ENCODE measurements around the gene SEMA6D.
A peak's percentile ranks its signal among the peaks of the same experiment; 100 is the strongest.
"Not testable (repeated sequence)": the region's sequence is repeated elsewhere in the genome, so short reads cannot be mapped to it uniquely, and the experiment has no call there.

Gene SEMA6D

DNA sequence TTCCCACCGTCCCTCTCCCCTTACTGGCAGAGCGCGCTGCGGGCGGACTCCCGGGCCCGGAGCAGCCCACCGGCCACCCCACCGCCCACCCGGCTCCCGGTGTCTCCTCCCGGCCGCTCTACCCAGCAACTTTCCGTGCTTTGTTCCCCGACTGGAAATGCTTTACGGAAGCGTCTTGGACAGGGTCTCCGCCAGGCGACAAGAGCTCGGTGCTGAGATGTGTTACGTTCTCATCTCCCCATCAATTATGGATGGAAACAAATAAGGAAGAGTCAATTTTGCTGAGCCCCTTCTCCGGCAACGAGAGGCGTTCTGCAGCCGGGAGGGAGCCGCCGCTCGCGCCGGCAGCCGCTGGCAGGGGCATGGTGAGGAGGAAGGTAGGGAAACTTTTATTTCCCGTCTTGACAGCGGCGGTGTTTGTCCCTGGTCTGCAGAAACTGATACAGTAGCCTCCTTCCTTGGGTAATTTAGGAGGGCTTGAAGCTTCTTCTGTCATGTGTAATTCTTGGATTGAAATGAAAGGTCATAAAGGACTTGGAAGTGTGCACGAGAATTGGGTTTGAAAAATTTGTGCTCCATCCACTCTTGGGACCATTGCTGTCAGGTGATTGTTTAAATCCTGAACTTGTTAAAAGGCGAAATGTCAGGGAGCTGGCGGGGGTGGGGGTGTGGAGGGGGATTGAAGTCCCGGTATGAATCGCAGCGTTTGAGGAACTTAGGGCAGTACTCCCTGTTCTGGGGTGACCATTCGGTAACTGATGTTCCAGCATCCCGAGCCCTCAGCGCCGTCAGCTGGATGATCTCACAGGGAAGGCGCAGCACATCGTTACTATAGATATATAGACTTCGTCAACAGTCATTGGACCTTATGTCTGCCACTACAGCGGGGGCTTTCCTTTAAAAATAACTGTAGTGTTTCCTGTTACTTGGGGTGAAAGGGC is 1.5 kb downstream of the SEMA6D start:
- peak; percentile 55 for DNase-seq (ENCODE audit: low spot score)

GRCh38 chr15:47719730-47720129 is 2.4 kb downstream of the SEMA6D start:
- no peak for DNase-seq (ENCODE audit: low spot score)

GRCh38 chr15:47720555-47720954 is 3.2 kb downstream of the SEMA6D start:
- DNase-seq (ENCODE audit: low spot score) = no peak

DNA sequence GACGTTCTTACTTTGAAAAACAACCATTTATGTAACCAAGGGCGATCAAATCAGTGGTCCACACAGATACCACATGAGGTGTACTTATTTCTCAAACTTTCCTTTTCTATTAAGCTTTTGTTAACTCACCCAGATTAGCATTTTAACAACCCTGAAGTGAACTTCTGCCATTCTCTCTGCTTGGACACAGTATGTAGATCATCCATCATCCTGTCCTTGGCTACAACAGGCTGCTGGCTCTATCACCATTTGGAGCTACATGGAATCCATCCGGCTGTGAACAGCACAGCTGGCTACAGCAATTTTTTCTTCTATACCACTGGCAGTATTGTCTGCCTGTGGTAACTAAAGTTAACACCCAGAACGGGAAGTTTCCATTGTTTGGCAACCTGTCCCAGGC is 4.4 kb downstream of the SEMA6D start:
- no peak for DNase-seq (ENCODE audit: low spot score)

GRCh38 chr15:47724346-47724745 is 7.0 kb downstream of the SEMA6D start:
- no peak for DNase-seq (ENCODE audit: low spot score)

GRCh38 chr15:47725051-47725450 is 7.7 kb downstream of the SEMA6D start:
- DNase-seq (ENCODE audit: low spot score) = no peak

DNA sequence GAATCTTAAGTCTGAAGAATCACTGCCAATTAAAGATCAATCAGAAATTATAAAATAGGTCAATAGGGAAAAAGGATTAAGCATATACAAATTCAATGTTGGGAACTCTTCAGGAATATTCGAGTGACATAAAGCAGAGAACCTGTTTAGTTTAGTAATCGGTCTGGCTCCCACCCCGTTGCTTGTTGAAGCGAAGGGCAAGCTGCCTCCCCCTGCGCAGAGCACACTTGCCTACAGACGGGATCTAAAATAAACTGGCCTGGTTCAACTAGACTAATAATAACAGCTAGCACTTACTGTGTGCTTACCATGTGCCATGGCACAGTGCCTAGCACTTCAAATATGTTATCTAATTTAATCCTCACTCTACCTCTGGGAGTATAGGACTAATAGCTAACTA is 8.6 kb downstream of the SEMA6D start:
- no peak for DNase-seq (ENCODE audit: low spot score)

DNA sequence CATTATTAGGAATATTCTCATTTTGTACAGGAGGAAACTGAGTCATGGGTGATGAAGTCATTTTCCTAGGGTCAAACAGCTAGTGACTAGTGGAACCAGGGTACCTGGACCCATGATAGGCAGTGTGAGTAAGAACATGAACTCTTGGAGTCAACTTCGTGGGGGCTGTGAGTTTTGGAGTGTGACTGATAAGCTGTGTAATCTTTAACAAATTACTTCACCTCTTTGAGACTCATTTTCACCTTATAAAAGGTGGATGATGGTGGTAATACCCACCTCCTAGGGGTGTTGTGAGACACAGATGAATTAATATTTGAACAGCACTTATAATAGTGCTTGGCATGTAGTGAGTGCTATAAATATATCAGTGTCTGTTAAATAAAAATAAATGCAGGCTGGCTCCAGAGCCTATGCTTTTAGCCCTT is 9.1 kb downstream of the SEMA6D start:
- DNase-seq (ENCODE audit: low spot score) = no peak

- DNase-seq (ENCODE audit: low spot score) = no peak
These were observed 9.8 kb downstream of the SEMA6D start for GRCh38 chr15:47727137-47727536.

DNA sequence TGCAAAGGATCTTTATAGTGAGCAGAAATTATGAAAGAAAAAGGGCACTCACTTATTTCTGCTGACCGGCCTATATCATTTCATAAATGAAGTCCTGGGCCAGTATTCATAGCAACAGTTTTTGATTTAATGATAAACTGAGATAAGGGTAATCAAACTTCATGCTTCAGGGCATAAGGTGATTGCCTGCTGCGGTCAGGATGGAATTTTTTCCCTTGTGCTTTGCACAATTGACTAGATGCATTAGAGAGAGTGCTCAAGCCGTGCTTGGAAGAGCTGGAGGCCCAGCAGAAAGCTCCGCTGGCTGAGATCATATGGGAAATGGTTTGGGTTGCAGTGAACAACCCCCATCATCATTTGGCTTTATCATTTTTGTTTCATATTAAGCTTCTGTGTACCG is 10.4 kb downstream of the SEMA6D start:
- no peak for DNase-seq (ENCODE audit: low spot score)

- DNase-seq (ENCODE audit: low spot score) = no peak
These were observed 11.1 kb downstream of the SEMA6D start for GRCh38 chr15:47728426-47728825.

DNA sequence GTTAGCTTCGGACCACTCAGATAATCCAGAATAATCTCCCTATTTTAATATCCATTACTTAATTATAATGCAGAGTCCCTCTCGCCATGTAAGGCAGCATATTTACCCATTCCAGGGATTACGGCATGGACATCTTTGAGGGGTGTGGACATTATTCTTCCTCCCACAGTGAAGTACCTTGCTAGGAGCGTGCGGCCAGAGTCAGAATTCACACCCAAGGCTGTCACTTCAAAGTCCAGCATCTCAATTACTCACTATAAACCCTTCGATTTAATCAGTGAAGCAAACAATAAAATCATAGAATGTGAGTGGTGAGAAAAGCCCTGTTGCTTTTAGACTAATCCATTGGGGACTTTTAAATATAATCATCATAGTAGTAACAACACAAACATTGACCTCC is 11.6 kb downstream of the SEMA6D start:
- DNase-seq (ENCODE audit: low spot score) = no peak

DNA sequence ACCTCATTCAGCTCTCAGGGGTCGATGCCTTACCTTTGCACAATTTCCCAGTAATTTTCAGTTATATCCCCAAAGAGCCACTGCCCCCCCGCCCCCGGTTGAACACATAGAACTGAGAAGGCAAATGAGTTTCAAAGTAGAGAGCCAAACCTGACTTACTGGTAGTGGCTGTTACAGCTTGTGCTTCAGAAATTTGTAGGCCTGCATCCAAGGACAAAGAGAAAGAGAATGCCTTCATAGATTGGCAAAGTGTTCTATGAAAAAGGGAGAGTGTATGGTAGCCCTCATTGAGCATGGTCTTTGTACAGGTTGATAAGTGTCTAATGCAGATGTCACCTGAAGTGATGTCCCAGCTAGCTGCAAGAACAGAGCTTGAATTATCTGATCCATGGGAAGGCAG is 13.9 kb downstream of the SEMA6D start:
- no peak for DNase-seq (ENCODE audit: low spot score)

DNA sequence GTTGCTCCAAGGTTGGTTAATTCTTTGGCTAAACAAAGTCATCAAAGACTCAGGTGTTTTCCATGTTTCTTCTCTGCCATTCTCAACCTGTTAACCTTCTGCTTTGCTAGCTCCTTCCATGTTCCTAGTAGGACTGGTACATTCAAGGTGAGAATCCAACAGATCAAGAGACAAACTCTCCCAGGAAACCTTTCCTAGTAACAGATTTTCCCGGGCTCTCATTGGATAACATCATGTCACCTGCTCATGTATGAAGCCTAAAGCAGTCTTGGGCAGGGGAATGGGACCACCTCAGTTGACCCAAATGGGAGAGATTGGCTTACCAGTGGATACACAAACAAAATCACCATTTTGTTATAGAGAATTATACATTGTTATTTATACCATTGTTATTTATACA is 14.9 kb downstream of the SEMA6D start:
- no peak for DNase-seq (ENCODE audit: low spot score)

GRCh38 chr15:47733085-47733484 is 15.8 kb downstream of the SEMA6D start:
- DNase-seq (ENCODE audit: low spot score) = no peak

GRCh38 chr15:47736143-47736786 is 19.0 kb downstream of the SEMA6D start:
- no peak for DNase-seq (ENCODE audit: low spot score)

GRCh38 chr15:47737477-47737876 is 20.2 kb downstream of the SEMA6D start:
- no peak for DNase-seq (ENCODE audit: low spot score)

DNA sequence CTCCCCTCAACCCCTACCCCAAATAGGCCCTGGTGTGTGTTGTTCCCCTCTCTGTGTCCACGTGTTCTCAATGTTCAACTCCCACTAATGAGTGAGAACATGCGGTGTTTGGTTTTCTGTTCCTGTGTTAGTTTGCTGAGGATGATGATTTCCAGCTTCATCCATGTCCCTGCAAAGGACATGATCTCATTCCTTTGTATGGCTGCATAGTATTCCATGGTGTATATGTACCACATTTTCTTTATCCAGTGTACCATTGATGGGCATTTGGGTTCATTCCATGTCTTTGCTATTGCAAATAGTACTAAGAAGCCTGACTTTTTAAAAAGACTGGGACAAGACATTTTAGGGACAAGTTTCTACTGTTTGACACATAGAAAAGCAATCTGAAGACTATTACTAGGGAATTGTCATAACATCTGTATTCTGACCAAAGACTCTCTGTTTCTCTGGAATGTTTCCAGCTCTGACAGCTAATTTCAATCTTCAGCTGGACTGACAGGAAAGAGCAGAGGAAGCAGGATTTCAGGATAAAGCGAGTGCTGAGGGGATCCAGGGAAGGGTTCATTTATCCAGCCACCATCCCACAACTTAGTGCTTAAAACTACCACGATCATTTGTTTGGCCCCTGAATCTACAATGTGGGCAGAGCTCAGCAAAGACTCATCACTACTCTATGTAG is 21.0 kb downstream of the SEMA6D start:
- not testable (repeated sequence) for DNase-seq (ENCODE audit: low spot score)

DNA sequence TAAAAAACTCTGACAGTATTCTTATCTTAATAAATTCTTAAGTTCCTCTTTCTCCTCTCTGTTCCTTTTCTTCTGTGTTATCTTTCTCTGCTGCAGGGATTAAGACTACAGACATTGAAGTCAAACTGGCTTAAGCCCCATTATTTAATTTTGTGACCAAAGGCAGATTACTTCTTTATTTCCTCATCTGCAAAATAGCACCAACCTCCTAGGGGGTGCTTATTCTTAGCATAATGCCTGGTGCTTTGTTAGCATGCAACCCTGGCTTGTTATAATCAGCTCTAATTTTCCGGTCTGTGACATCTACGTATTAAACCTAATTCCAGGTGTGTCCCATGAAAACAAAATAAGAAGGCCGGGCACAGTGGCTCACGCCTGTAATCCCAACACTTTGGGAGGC is 23.8 kb downstream of the SEMA6D start:
- DNase-seq (ENCODE audit: low spot score) = peak; percentile 46

GRCh38 chr15:47741907-47742306 is 24.6 kb downstream of the SEMA6D start:
- DNase-seq (ENCODE audit: low spot score) = no peak

GRCh38 chr15:47742334-47742733 is 25.0 kb downstream of the SEMA6D start:
- no peak for DNase-seq (ENCODE audit: low spot score)

GRCh38 chr15:47742742-47743141 is 25.4 kb downstream of the SEMA6D start:
- no peak for DNase-seq (ENCODE audit: low spot score)

DNA sequence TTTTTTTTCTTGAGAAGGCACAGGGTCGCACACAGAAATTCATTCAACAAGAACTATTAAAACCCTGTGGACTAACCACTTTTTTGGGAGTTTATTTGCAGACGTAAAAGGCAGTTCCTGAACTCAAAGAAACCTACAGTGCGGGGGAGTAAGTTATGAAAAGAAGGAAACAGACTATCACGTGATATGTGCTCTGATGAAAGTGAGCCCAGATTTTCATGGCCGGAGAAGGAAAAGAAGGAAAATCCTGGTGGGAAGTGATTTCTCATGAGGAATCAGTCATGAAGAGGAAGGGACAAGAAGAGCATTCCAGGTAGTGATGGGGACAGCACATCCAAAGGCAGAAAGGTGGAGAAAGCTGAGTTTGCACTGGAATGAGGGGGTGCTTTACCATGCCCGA is 26.1 kb downstream of the SEMA6D start:
- DNase-seq (ENCODE audit: low spot score) = no peak
